Fibroblast of lung (primary cell): ENCODE data around the gene UNC119B. TPM values are rescaled to one million over a fixed set of nuclear protein-coding genes. Genes with fewer than 3 reads are reported as not detected.

ENCODE experiments used
- DNase-seq, 2 donors: peaks; one replicate each; pipeline versions ENCODE4 v3.0.0 to v3.0.0-alpha.2; 2010; ENCODE audit warnings: low read depth in 2 of 2
- H2AFZ ChIP-seq: 2 replicates; pipeline ENCODE4 v1.5.1; 2012; ENCODE audit warnings: low read length, control low read depth, inconsistent platforms
- H3K27ac ChIP-seq: 2 replicates; pipeline ENCODE4 v1.5.1; 2011; ENCODE audit warnings: low read length, control low read depth; ENCODE audit not compliant: insufficient read depth
- H3K27me3 ChIP-seq: 2 replicates; pipeline ENCODE4 v1.5.1; 2011; ENCODE audit warnings: mild to moderate bottlenecking, low read length; ENCODE audit not compliant: control insufficient read depth, insufficient read depth
- H3K36me3 ChIP-seq: 2 replicates; pipeline ENCODE4 v1.5.1; 2011; ENCODE audit warnings: low read length; ENCODE audit not compliant: control insufficient read depth, insufficient read depth
- H3K4me1 ChIP-seq: 2 replicates; pipeline ENCODE4 v1.5.1; 2011; ENCODE audit warnings: low read length; ENCODE audit not compliant: control insufficient read depth, insufficient read depth; ENCODE audit errors: extremely low read depth
- H3K4me2 ChIP-seq: 2 replicates; pipeline ENCODE4 v1.5.1; 2011; ENCODE audit warnings: low read length, control low read depth; ENCODE audit not compliant: insufficient read depth; ENCODE audit errors: extremely low read depth
- H3K4me3 ChIP-seq, 4 experiments: fragments of 200-600 bp in 1 of 4; sonication (generic) in 1 of 4; replicated peaks in 1 of 4; 2 replicates each; pipeline ENCODE4 v1.5.1; 2011 to 2016; ENCODE audit warnings: low read length in 4 of 4, low read depth in 3 of 4, mild to moderate bottlenecking in 3 of 4, control low read depth in 2 of 4, inconsistent platforms in 1 of 4, mixed read lengths in 1 of 4; ENCODE audit not compliant: insufficient read depth in 1 of 4; ENCODE audit errors: control extremely low read depth in 1 of 4
- H3K79me2 ChIP-seq: 2 replicates; pipeline ENCODE4 v1.5.1; 2012; ENCODE audit warnings: mild to moderate bottlenecking, low read length, inconsistent platforms; ENCODE audit not compliant: control insufficient read depth, insufficient read depth
- H3K9ac ChIP-seq: 2 replicates; pipeline ENCODE4 v1.5.1; 2011; ENCODE audit warnings: mild to moderate bottlenecking, low read length, control low read depth; ENCODE audit not compliant: insufficient read depth
- H3K9me3 ChIP-seq: 2 replicates; pipeline ENCODE4 v1.5.1; 2012; ENCODE audit warnings: low read depth, low read length; ENCODE audit not compliant: control insufficient read depth, insufficient read depth
- H4K20me1 ChIP-seq: 2 replicates; pipeline ENCODE4 v1.5.1; 2011; ENCODE audit warnings: low read length; ENCODE audit not compliant: control insufficient read depth, insufficient read depth; ENCODE audit errors: extremely low read depth
- CTCF ChIP-seq, 2 donors: IDR thresholded peaks in 1 of 2; conservative IDR thresholded peaks in 1 of 2; 1 replicate in 1 of 2; 2 replicates in 1 of 2; pipeline ENCODE4 v1.5.1; 2011 to 2012; ENCODE audit warnings: low read length in 2 of 2, control low read depth in 1 of 2, inconsistent platforms in 1 of 2, low read depth in 1 of 2, mild to moderate bottlenecking in 1 of 2
- EZH2 ChIP-seq: IDR thresholded peaks from 2 replicates; pipeline ENCODE4 v1.5.1; 2012; ENCODE audit warnings: low read length, control low read depth, mild to moderate bottlenecking; ENCODE audit errors: missing control alignments
- polyA plus RNA-seq, 2 donors: library from polyadenylated mRNA; depleted of rRNA in 1 of 2; stranded (reverse) in 1 of 2; unstranded in 1 of 2; fragments of >200 nt; gene quantifications; 2 replicates each; pipeline ENCODE4 v1.2.1, GENCODE V29; 2011 to 2012; ENCODE audit warnings: missing spikeins in 1 of 2
- total RNA-seq: library from RNA; depleted of rRNA; stranded (reverse); fragments of >200 nt; gene quantifications from 2 replicates; pipeline ENCODE4 v1.2.1, GENCODE V29; 2014

Gene UNC119B
- total and polyA plus RNA-seq, 2 donors (not counting 1 experiment from before 2014, with no cell fraction given) = 29.1 to 31.2 TPM

- DNase-seq = no peak
- H3K27ac ChIP-seq = no peak overlapping the region
Measured at GRCh38 chr12:120708651-120709050, 1.6 kb upstream of the UNC119B start.

GRCh38 chr12:120710805-120711296 lies 593 bp downstream of the UNC119B start:
- H3K9me3 ChIP-seq = no peaks in the 10 kb centered on the region
- H3K4me1 ChIP-seq = peaks cover 11% of the 10 kb centered on the region
- H3K79me2 ChIP-seq = peaks cover 19% of the 10 kb centered on the region
- peak overlapping the region; percentile 76 for H3K27ac ChIP-seq
- peak overlapping the region; percentile 95 for H3K4me2 ChIP-seq
- H3K9ac ChIP-seq = peak overlapping the region; percentile 82
- H3K27me3 ChIP-seq = no peaks in the 10 kb centered on the region
- H4K20me1 ChIP-seq = no peaks in the 10 kb centered on the region
- peak overlapping the region; percentile 70 to 92 (median 80) for H3K4me3 ChIP-seq
- peak in 1 of 2 donors; percentile 11 for DNase-seq
- TF ChIP-seq CTCF (conservative IDR thresholded peaks at IDR 0.05 in 1 of 2, IDR thresholded peaks at IDR 0.05 in 1 of 2; ENCODE audit: low read depth in 1 of 2, low read length in 2 of 2) (no peak), EZH2 (no peak)
- H2AFZ ChIP-seq = peak overlapping the region; percentile 17
- H3K36me3 ChIP-seq = peaks cover 4% of the 10 kb centered on the region

More at GRCh38 chr12:120708651-120709050, 1.6 kb upstream of the UNC119B start:
- Histone ChIP-seq H3K79me2 (peaks cover 19% of the 10 kb centered on the region), H3K4me3 (no peak overlapping the region), H3K9ac (no peak overlapping the region), H2AFZ (no peak overlapping the region), H3K4me2 (no peak overlapping the region), H3K27me3 (no peaks in the 10 kb centered on the region), H3K36me3 (peaks cover 4% of the 10 kb centered on the region), H3K9me3 (no peaks in the 10 kb centered on the region), H4K20me1 (no peaks in the 10 kb centered on the region), H3K4me1 (peaks cover 11% of the 10 kb centered on the region)
- no peak for TF ChIP-seq CTCF (conservative IDR thresholded peaks at IDR 0.05 in 1 of 2, IDR thresholded peaks at IDR 0.05 in 1 of 2; ENCODE audit: low read depth in 1 of 2, low read length in 2 of 2)
- no peak for TF ChIP-seq EZH2

GRCh38 chr12:120711411-120711810 lies 1.2 kb downstream of the UNC119B start:
- Histone ChIP-seq H4K20me1 (no peaks in the 10 kb centered on the region), H3K36me3 (peaks cover 5% of the 10 kb centered on the region), H2AFZ (no peak overlapping the region), H3K27me3 (no peaks in the 10 kb centered on the region), H3K79me2 (peaks cover 19% of the 10 kb centered on the region), H3K27ac (no peak overlapping the region), H3K4me2 (peak overlapping the region; percentile 95), H3K4me1 (peaks cover 11% of the 10 kb centered on the region), H3K4me3 (peak overlapping the region; percentile 70 to 92 (median 80)), H3K9me3 (no peaks in the 10 kb centered on the region), H3K9ac (no peak overlapping the region)
- no peak for DNase-seq
- TF ChIP-seq CTCF (conservative IDR thresholded peaks at IDR 0.05 in 1 of 2, IDR thresholded peaks at IDR 0.05 in 1 of 2; ENCODE audit: low read depth in 1 of 2, low read length in 2 of 2) (no peak), EZH2 (no peak)
